ENCODE data around the gene TRIAP1. TPM values are rescaled to one million over a fixed set of nuclear protein-coding genes. Genes with fewer than 3 reads are reported as not detected.
A peak's percentile ranks its signal among the peaks of the same experiment; 100 is the strongest.

TRIAP1 gene
- polyA plus RNA-seq, 1 donor from 2014 or later, result 53.0 TPM

- H3K4me3 Mint-ChIP-seq, result no peak overlapping the region
- H3K9me3 Mint-ChIP-seq, result no peaks in the 10 kb centered on the region
- peaks cover 4% of the 10 kb centered on the region for H3K36me3 Mint-ChIP-seq
- peaks cover 2% of the 10 kb centered on the region for H3K27me3 Mint-ChIP-seq
- H3K4me1 Mint-ChIP-seq, result peaks cover 3 to 4% (median 4%) of the 10 kb centered on the region in 3 donors
- H3K27ac Mint-ChIP-seq, result peak overlapping the region in 1 of 3 donors; percentile 71
Measured at GRCh38 chr12:120474616-120474960, 28.4 kb upstream of the TRIAP1 start.

- peak overlapping the region in 1 of 3 donors; percentile 71 for H3K27ac Mint-ChIP-seq
- H3K4me3 Mint-ChIP-seq, result no peak overlapping the region
Measured at GRCh38 chr12:120473807-120474615, 27.8 kb upstream of the TRIAP1 start.

GRCh38 chr12:120472521-120472920 lies 26.3 kb upstream of the TRIAP1 start:
- peaks cover 2% of the 10 kb centered on the region for H3K27me3 Mint-ChIP-seq
- peak overlapping the region in 1 of 3 donors; percentile 47 for H3K27ac Mint-ChIP-seq
- H3K36me3 Mint-ChIP-seq, result peaks cover 4% of the 10 kb centered on the region
- H3K9me3 Mint-ChIP-seq, result no peaks in the 10 kb centered on the region
- peak overlapping the region in 1 of 4 donors; percentile 29 for H3K4me3 Mint-ChIP-seq
- peaks cover 9 to 14% (median 12%) of the 10 kb centered on the region in 3 donors for H3K4me1 Mint-ChIP-seq

More at GRCh38 chr12:120473807-120474615, 27.8 kb upstream of the TRIAP1 start:
- Mint-ChIP-seq H3K4me1 (peaks cover 3 to 4% (median 4%) of the 10 kb centered on the region in 3 donors), H3K36me3 (peaks cover 4% of the 10 kb centered on the region), H3K27me3 (peaks cover 2% of the 10 kb centered on the region), H3K9me3 (no peaks in the 10 kb centered on the region)

GRCh38 chr12:120470150-120470784 lies 24.1 kb upstream of the TRIAP1 start:
- Mint-ChIP-seq H3K27ac (peak overlapping the region in 1 of 3 donors; percentile 73), H3K4me3 (peak overlapping the region; percentile 69 to 96 (median 92)), H3K9me3 (no peaks in the 10 kb centered on the region), H3K27me3 (peaks cover 2% of the 10 kb centered on the region), H3K36me3 (peaks cover 4% of the 10 kb centered on the region), H3K4me1 (peaks cover 20 to 32% (median 28%) of the 10 kb centered on the region in 3 donors)

- Mint-ChIP-seq H3K4me3 (peak within 1 kb of the TSS; percentile 69 to 96 (median 92)), H3K9me3 (no peaks in the 10 kb centered on the region), H3K27me3 (peaks cover 2% of the 10 kb centered on the region), H3K27ac (peak within 1 kb of the TSS; percentile 73 to 97 (median 96)), H3K36me3 (peaks cover 2% of the 10 kb centered on the region), H3K4me1 (peaks cover 20 to 34% (median 29%) of the 10 kb centered on the region in 3 donors)
Measured at GRCh38 chr12:120469450-120470149, 23.4 kb upstream of the TRIAP1 start, which contains the start of gene SRSF9. SRSF9 (minus strand) TSS chr12:120469748; CDS start chr12:120469609, 139 bp downstream.

GRCh38 chr12:120468821-120469449 lies 22.8 kb upstream of the TRIAP1 start:
- H3K36me3 Mint-ChIP-seq, result peaks cover 2% of the 10 kb centered on the region
- H3K27me3 Mint-ChIP-seq, result peaks cover 2% of the 10 kb centered on the region
- H3K4me3 Mint-ChIP-seq, result peak overlapping the region; percentile 69 to 96 (median 92)
- peaks cover 20 to 38% (median 29%) of the 10 kb centered on the region in 3 donors for H3K4me1 Mint-ChIP-seq
- no peaks in the 10 kb centered on the region for H3K9me3 Mint-ChIP-seq
- peak overlapping the region; percentile 23 to 97 (median 96) for H3K27ac Mint-ChIP-seq

- peak overlapping the region; percentile 90 to 97 (median 91) for H3K27ac Mint-ChIP-seq
- H3K9me3 Mint-ChIP-seq, result no peaks in the 10 kb centered on the region
- H3K36me3 Mint-ChIP-seq, result peaks cover 2% of the 10 kb centered on the region
- H3K4me1 Mint-ChIP-seq, result peaks cover 20 to 38% (median 29%) of the 10 kb centered on the region in 3 donors
- H3K4me3 Mint-ChIP-seq, result peak overlapping the region; percentile 69 to 96 (median 92)
- H3K27me3 Mint-ChIP-seq, result peaks cover 2% of the 10 kb centered on the region
Measured at GRCh38 chr12:120468325-120468820, 22.2 kb upstream of the TRIAP1 start.

GRCh38 chr12:120467439-120467838 lies 21.3 kb upstream of the TRIAP1 start:
- H3K4me3 Mint-ChIP-seq, result peak overlapping the region; percentile 69 to 87 (median 86)
- peaks cover 2% of the 10 kb centered on the region for H3K27me3 Mint-ChIP-seq
- H3K9me3 Mint-ChIP-seq, result no peaks in the 10 kb centered on the region
- peaks cover 20 to 44% (median 29%) of the 10 kb centered on the region in 3 donors for H3K4me1 Mint-ChIP-seq
- peaks cover 2% of the 10 kb centered on the region for H3K36me3 Mint-ChIP-seq
- H3K27ac Mint-ChIP-seq, result peak overlapping the region; percentile 64 to 97 (median 91)

GRCh38 chr12:120466560-120467315 lies 20.6 kb upstream of the TRIAP1 start:
- peaks cover 2% of the 10 kb centered on the region for H3K27me3 Mint-ChIP-seq
- no peaks in the 10 kb centered on the region for H3K9me3 Mint-ChIP-seq
- peaks cover 20 to 46% (median 29%) of the 10 kb centered on the region in 3 donors for H3K4me1 Mint-ChIP-seq
- H3K27ac Mint-ChIP-seq, result peak overlapping the region; percentile 75 to 87 (median 84)
- H3K4me3 Mint-ChIP-seq, result peak overlapping the region in 3 of 4 donors; percentile 21 to 70 (median 69)
- H3K36me3 Mint-ChIP-seq, result peaks cover 3% of the 10 kb centered on the region

- H3K27ac Mint-ChIP-seq, result peak overlapping the region in 1 of 3 donors; percentile 87
- peaks cover 2% of the 10 kb centered on the region for H3K27me3 Mint-ChIP-seq
- H3K9me3 Mint-ChIP-seq, result no peaks in the 10 kb centered on the region
- H3K36me3 Mint-ChIP-seq, result peaks cover 3% of the 10 kb centered on the region
- peak overlapping the region in 1 of 4 donors; percentile 69 for H3K4me3 Mint-ChIP-seq
- peaks cover 20 to 46% (median 29%) of the 10 kb centered on the region in 3 donors for H3K4me1 Mint-ChIP-seq
Measured at GRCh38 chr12:120465756-120466155, 19.6 kb upstream of the TRIAP1 start.

- Mint-ChIP-seq H3K4me3 (no peak overlapping the region), H3K27me3 (no peaks in the 10 kb centered on the region), H3K4me1 (peaks cover 17 to 41% (median 25%) of the 10 kb centered on the region in 3 donors), H3K9me3 (no peaks in the 10 kb centered on the region), H3K36me3 (peaks cover 1% of the 10 kb centered on the region), H3K27ac (no peak overlapping the region)
Measured at GRCh38 chr12:120463712-120464111, 17.5 kb upstream of the TRIAP1 start.

GRCh38 chr12:120462099-120462640 lies 16.0 kb upstream of the TRIAP1 start:
- Mint-ChIP-seq H3K27ac (peak overlapping the region in 1 of 3 donors; percentile 25), H3K4me3 (no peak overlapping the region), H3K27me3 (no peaks in the 10 kb centered on the region), H3K36me3 (peaks cover 1% of the 10 kb centered on the region), H3K4me1 (peaks cover 10 to 29% (median 15%) of the 10 kb centered on the region in 3 donors), H3K9me3 (no peaks in the 10 kb centered on the region)

- Mint-ChIP-seq H3K36me3 (peaks cover 1% of the 10 kb centered on the region), H3K4me3 (no peak overlapping the region), H3K27ac (peak overlapping the region in 1 of 3 donors; percentile 76), H3K9me3 (no peaks in the 10 kb centered on the region), H3K4me1 (peaks cover 0 to 12% (median 3%) of the 10 kb centered on the region in 3 donors), H3K27me3 (no peaks in the 10 kb centered on the region)
Measured at GRCh38 chr12:120460157-120460556, 14.0 kb upstream of the TRIAP1 start.

Data from IgD-negative memory B cell (primary cell).